NCI-H1048 (cell line): ENCODE measurements around the gene DLX6.

Experiments
- DNase-seq: peaks from one replicate; lab custom pipeline; 2025; lab: John Stamatoyannopoulos, UW

Gene DLX6

GRCh38 chr7:96996111-96996957 lies 9.0 kb upstream of the DLX6 start:
- DNase-seq = no peak

GRCh38 chr7:96996958-96997511 lies 8.3 kb upstream of the DLX6 start:
- no peak for DNase-seq

- no peak for DNase-seq
Observed at GRCh38 chr7:96997512-96998032, 7.8 kb upstream of the DLX6 start.

- no peak for DNase-seq
Observed at GRCh38 chr7:96998333-96998732, 7.0 kb upstream of the DLX6 start.

- no peak for DNase-seq
Observed at GRCh38 chr7:96998744-96999143, 6.6 kb upstream of the DLX6 start.

GRCh38 chr7:97001221-97001620 lies 4.1 kb upstream of the DLX6 start:
- no peak for DNase-seq

GRCh38 chr7:97001656-97002554 lies 3.4 kb upstream of the DLX6 start:
- no peak for DNase-seq

- peak; percentile 19 for DNase-seq
Observed at GRCh38 chr7:97002555-97003261, 2.6 kb upstream of the DLX6 start.

GRCh38 chr7:97003262-97004246 lies 1.8 kb upstream of the DLX6 start:
- no peak for DNase-seq

- peak; percentile 62 for DNase-seq
Observed at GRCh38 chr7:97004247-97005182, 838 bp upstream of the DLX6 start.

GRCh38 chr7:97006055-97006815 lies 882 bp downstream of the DLX6 start:
- DNase-seq = no peak

GRCh38 chr7:97006816-97007582 lies 1.6 kb downstream of the DLX6 start:
- DNase-seq = no peak

- no peak for DNase-seq
Observed at GRCh38 chr7:97007583-97007861, 2.2 kb downstream of the DLX6 start.

- DNase-seq = no peak
Observed at GRCh38 chr7:97008275-97008917, 3.0 kb downstream of the DLX6 start.

GRCh38 chr7:97009753-97010732 lies 4.7 kb downstream of the DLX6 start:
- no peak for DNase-seq

GRCh38 chr7:97011104-97011503 lies 5.8 kb downstream of the DLX6 start:
- DNase-seq = no peak
